NCI-H460 (cell line): ENCODE measurements around the gene FBXW4. TPM values are rescaled to one million over a fixed set of nuclear protein-coding genes. Genes with fewer than 3 reads are reported as not detected.
"Not testable (repeated sequence)": the region's sequence is repeated elsewhere in the genome, so short reads cannot be mapped to it uniquely, and the experiment has no call there.

Experiments used
- DNase-seq: peaks from one replicate; pipeline ENCODE4 v3.0.0-alpha.2; 2016; ENCODE audit warnings: low read depth; ENCODE audit errors: extremely low read depth
- total RNA-seq: library from RNA; depleted of rRNA; stranded (reverse); fragments of >200 nt; shearing (Covaris generic); gene quantifications from 2 replicates; pipeline ENCODE4 v1.2.3, GENCODE V29; 2014

FBXW4 gene
- total RNA-seq, 1 experiment from 2014 or later: 23.7 TPM

DNA sequence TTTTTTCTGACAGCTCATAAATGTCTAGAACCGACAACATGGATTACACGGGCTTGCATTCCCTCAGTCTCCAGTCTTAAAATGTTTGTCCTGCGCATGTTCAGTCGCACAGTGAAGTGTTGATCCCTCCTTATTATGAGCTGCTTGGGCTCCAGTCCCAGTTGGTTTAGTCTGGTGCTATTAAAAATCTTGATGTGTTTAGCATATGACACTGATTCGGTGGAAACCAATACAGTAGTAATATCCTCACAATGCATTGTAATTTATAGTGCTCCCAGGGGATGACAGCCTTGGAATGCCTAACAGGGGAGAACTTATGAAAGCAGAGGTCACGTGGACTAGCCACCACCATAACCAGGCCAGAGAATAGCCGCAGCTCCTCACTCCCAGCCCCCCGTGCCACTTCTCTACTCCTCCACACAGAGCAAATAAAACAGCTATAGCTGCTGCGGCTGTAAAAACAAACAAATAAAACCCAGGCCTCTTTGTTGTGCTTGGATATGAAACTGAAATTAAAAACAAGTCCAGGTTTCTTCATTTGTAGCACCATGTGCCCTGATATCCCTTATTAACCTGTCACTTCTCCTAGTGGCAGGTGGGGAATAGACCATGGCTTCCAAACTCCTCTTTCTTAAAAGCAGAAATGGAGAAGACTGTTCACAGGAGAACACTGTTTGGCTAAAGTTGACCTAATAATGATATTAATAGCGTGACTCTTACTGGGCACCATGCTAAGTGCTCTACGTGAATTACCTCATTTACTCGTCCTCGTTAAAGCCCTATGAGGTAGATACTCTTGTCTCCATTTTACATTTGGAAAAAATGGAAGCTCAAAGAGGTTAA is 99.2 kb downstream of the FBXW4 start:
- no peak for DNase-seq

DNA sequence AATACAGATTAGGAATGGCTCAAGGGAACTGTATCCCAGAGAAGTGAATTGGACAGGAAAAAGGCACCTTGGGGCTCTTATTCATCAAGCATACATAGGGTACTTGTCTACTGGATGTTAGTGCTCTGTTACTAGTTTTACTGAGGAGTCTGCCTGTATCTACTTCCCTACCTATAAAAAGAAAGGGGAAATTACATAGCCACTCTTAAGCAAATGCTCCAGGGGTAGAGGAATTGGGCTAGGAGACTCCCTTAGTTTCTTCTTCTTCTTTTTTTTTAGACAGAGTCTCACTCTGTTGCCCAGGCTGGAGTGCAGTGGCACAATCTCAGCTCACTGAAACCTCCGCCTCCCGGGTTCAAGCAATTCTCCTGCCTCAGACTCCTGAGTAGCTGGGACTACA is 101.6 kb downstream of the FBXW4 start:
- not testable (repeated sequence) for DNase-seq

DNA sequence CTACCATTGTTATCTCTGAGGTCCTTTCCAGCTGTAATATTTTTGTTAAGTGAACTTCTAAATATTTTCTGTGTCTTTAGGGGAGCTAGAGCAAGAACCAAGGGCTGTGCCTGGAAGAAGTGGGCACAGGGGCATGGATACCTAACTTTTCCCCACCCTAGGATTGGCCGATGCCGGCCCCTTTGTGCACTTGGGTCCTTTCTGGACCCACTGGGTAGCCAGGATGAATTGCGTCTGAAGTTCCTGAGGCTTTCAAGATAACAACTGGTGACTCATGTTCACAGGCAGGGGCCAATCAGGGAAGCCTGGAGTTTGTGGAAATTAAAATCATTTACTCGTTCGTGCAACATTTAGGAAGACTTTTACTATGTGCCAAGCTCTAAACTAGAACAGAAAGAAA is 106.1 kb downstream of the FBXW4 start:
- DNase-seq: no peak

DNA sequence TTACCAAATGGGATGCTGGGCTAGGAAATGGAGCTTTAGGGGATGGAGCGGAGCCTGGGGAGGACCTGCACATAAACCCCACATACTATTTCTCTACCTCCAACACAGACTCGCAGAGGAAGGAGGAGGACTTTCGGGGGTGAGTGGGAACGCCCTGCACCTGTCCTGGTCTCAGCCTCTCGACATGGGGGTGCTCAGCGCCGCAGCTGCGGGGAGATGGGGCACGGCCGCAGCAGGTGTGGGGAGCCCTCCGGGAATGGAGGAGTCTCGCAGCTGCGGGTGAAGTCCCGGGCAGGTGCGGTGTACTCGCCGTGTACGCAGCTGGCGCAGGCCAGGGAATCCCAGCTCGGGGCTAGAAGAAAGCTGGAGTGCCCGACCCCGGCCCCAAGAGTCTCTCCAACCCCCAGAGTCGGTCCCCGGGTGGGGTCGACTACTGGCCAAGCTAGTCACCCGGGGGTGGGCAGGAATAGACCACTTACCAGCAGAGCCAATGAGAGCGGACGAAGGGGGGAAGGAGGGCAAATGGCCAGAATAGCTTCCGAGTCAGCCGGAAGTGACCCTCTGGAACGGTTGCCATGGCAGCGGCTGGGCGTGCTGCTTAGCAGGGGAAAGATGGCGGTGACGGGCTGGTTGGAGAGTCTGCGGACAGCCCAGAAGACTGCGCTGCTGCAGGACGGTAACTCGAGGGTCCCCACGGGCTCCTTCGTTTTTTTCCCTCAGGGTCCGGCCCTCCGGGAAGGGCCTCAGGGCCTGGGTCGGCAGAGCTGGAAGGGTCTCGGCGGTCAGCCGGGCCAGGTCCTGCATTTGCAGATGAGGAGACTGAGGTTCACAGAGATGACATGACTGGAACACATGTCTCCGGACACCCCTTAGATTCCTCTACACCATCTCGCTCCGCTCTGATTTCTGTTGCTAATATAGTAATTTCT is 107.0 kb downstream of the FBXW4 start, which contains the start of the genes DPCD and POLL:
Gene DPCD (plus strand): TSS at position 597 of the 929 bp plus-strand sequence. CDS start 16 bp downstream, at position 613.
Gene POLL (minus strand): TSS at position 533 of the 929 bp plus-strand sequence. CDS start 897 bp downstream, outside the sequence.
- peak; percentile 94 for DNase-seq

DNA sequence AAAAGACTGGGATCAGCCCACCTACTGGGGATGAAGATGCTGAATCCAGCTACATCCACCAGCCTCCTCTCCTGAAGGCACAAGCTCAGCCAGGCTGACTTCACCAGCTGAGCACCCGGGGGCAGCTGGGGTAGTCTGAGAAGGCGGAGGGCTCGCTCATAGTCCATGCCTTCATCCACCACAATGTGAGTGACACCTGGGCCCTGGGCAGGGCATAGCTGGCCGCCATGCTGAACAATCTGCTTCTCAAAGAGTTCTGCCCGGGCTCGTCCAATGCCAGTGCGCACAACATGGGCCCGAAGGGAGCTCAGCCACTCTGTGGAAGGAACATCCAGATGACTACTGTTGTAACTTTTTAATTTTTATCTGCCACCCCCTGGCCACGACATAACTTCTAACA is 109.1 kb downstream of the FBXW4 start:
- DNase-seq: no peak

DNA sequence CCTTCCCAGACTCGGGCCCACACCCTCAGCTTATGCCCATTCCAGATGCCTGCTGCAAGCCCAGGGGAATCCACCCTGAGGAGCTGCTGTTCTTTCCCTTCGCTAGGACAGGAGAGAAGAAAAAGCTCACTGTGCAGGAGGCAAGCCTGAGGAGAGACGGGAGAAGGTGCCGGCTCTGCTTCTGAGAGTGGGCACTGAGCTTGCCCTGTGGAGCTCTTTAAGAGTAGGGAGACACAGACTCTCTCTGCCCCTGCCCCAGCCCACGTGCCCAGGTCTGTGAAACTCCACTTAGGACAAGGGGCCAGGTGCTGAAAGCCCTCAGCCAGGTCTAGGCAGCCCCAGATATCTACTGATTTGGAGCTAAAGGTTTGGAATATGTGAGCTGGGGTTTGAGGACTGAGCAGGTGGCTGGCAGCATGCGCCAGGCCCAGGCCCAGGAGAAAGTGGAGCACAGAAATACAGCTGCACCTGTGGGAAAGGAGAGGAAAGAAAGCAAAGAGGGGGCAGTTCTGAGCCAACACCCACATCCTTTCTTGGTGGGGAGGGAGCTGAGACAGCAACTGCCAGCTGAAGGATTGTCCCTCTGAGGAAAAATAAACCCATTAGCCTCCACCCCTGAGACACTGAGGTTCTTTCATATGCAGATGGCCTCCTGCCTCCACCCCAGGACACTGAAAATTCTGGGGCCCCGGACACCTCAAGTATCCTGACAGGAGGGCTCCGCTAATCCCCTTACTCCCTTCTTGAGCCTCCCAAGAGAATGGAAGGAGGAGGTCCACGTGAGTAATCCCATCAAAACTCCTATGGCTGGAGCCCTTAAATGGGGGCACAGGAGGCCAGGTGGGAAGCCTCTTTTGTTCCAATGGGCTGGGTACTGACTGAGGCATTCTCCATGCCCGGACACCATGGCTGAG is 114.2 kb downstream of the FBXW4 start:
- DNase-seq: no peak

DNA sequence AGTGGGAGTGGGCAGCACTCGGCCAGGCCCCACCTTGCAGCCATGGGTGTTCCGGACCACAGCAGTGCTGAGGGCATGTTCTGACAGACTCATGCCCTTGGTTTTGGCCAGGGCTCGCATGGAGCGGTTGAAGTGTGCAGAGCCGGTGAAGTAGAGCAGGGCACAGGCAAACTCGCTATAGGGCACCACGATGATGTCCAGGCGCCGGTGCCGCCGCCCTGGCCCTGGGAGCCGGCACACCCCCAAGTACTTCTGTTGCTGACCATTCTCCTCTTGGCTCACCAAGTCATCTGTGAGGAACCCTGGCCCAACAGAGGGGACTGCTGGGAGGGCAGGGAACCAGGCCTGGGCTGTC is 115.5 kb downstream of the FBXW4 start:
- DNase-seq: no peak

DNA sequence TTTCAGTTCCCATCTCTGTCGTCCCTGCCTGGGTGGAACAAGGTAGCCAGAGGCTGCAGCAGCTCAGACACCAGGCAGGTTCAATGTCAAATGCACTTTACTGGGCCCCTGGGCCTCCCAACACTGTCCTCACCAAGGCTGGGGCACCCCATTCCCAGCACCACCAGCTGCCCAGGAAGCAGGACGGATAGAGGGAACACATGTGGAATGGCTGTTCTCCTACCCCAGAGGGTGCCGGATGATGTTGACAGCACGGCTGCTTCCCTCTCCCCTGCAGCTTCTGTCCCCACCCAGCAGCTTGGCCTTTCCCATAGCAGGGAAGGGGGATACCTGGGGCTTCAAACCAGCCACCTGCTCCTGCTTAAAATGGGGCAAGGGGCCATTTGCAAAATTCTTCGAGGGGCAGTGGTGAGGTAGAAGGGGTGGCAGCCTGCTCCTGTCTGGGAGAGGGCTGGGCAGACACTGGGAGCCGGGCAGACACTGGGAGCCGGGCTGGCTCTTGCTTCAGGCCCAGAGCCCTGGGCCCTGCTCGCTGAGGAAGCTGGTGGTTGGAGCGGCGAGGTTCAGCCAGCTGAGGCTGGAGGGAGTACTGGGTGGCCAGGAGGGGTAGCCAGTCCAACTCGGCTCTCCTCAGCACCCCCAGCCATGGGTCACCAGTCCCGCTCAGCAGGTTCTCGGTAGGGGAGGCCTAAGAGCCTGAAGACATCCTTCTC is 116.0 kb downstream of the FBXW4 start:
- DNase-seq: no peak

DNA sequence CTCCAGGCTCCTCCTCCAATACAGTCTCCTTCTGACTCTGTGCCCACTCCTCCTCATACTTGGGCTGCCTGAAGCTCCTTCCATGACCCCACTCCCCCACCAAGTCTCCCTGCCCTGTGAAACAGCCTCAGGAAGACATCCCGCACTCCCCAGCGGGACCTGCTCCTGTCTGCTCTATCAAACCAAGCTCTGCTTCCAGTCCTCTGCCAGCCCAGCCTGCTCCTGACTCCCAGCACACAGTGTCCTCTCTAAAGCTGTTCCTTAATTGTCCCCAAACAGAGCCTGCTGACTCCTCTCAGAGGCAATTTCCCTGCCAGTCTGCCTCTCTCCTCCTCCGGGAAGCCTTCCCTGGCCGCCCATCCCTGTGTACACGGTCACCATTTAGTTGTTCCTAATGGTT is 116.8 kb downstream of the FBXW4 start:
- DNase-seq: no peak

DNA sequence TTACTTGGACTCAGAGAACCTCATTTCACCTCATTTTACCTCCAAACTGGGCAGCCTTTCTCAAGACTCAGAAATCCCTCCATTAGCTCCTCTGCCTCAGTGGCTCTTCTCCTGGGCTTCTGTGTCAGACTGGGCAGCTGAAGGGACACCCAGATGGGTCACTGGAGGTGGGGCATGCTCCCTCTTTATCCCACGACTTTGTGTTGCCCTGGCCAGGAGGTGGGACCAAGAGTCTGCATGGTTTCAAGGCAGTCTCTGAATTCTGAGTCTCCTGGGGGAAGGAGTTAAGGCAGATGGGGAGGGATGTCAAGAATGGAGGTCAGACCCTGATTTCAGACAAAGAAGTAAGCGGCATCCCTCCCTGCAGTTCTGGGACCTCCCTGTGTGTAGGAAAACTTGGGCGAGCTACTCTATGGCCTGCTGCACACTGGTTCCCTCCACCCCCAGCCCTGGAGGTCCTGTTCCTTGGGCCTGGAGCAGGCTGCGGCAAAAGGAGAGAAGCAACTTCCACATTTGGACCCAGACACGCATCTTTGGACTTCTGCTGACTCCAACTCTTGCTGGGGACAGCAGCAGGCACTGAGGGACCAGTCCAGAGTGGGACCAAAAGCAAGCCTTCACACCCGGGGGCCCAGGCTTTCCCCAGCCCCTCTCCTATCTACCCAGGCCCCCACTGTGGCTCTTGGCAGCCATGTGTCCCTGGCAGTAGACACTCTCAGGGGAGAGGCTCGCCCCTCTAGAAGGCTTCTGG is 117.7 kb downstream of the FBXW4 start:
- DNase-seq: no peak

DNA sequence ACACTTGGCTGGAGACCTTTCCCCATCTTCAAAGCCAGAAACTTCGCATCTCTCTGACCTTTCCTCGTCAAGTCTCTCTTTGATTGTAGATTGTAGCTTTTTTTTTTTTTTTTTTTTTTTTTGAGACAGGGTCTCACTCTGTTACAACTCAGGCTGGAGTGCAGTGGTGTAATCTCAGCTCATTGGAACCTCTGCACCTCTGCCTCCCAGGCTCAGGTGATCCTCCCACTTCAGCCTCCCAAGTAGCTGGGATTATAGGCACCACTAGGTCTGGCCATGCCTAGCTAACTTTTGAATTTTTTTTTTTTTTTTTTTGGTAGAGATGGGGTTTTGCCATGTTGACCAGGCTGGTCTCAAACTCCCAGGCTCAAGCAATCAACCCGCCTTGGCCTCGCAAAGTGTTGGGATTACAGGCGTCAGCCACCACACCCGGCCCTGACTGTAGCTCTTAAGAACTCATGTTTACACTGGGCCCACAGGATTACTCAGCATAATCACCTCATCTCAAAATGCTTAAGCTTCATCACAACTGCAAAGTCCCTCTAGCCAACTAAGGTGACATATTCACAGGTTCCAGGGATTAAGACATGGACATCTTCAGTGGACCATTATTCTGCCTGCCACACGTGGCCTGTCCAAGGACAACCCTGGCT is 118.6 kb downstream of the FBXW4 start:
- DNase-seq: peak; percentile 33

DNA sequence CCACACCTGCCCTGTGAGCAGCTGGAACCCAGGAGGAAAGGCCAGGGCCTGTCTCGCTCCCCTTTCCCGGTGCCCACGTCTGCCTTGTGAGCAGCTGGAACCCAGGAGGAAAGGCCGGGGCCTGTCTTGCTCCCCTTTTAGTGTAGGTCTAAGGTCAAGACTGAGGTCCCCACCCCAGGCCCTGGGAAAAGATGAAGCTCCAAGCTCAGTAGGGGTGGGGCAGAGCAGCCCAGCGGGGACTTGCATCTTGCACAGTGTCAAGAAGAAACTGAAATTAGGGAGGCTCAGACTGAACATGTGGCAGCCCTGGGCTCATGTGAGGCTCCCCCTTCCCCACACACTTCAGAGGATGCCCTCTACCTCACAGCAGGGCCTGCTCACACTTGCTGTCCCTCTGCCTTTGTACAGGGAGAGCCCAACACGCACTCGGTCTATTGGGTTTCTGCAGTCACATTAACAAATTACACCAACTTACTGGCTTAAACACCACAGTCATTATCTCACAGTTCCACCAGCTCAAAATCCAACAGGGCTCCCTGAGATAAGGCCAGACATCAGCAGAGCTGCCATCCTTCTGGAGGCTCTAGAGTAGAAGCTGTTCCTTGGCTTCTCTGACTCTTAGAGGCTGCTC is 119.3 kb downstream of the FBXW4 start:
- no peak for DNase-seq

DNA sequence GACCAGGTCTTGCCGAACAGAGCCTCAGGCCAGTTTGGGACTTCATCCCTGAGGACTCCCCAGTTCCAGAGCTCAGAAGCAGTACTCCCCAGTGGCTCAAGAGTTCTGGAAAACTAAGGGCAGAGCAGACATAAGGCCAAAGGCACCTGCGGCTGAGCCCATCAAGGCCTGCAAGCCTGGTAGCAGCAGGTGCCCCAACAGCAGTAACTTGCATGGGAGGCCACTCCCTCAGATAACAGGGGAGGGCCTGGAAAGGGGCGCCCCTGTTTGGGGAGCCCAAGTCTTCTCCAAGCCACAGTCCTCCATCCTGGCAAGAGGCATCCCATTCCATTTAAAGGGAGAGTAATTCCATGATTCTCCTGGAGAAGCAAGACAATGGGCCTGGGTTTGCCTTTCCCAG is 119.9 kb downstream of the FBXW4 start:
- DNase-seq: no peak

DNA sequence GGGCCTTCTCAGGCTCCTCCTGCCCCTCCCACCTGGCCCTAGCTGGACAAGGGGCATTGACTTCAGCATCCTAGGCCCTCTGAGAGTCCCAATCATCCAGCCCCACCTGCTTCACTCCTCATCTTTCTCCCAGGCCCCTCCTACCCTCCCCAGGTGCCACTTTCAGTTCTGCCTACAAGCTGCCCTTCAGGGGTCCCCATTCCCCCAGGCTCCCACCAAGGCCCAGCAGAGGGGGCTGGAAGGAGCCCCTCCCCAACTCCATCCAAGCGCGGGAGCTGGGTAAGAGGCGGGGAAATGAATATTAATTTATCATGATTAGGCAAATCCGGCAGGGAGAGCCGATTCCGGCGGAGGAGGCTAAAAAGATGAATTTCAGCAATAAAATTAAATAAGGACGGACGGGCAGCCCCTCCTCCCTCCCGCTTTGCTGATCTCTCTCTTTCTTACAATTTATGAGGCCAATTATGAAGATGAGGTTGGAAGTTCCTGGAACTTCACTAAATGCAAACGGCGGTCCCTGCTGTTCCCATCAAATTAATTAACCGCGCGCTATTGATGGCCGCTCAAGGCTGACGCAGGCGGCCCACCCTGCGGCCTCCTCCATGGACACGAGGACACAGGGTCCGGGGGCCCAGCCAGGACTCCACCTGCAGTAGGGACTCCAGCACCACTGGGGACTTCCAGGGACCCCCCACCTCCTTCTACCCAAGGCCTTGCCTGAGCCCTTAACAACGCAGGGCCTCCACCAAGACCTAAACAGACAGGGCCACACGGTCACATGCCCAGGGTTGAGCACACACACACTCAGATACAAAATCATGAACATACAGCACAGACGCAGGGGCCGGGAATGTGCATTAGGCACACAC is 120.9 kb downstream of the FBXW4 start:
- DNase-seq: no peak

DNA sequence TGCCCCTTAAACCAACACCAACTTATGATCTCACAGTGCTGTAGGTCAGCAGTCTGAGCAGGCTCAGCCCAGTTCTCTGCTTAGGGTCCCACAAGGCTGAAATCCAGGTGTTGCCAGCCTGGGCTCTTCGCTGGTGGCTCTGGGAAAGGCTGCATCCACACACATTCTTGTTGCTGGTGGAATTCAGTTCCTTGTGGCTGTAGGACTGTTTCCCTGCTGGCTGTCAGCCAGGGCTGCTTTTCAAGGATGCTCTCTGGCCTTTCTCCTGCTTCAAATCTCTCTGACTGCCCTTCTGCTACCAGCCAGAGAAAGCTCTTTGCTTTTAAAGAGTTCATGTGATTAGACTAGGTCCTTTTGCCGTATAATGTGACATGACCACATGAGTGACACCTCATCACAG is 122.2 kb downstream of the FBXW4 start:
- DNase-seq: no peak

DNA sequence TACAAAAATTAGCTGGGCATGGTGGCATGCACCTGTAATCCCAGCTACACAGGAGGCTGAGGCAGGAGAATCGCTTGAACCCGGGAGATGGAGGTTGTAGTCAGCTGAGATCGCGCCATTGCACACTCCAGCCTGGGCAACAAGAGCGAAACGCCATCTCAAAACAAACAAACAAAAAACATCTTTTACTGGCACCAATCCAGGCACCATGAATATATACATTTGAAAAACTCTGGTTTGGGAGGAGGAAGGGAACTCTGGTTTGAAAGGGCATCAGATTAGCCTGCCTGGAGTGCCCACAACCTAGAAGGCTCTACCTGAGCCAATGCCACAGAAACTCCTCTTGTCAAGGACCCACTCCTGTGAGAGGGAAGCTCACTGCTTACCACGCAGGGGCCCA is 122.8 kb downstream of the FBXW4 start:
- DNase-seq: no peak

DNA sequence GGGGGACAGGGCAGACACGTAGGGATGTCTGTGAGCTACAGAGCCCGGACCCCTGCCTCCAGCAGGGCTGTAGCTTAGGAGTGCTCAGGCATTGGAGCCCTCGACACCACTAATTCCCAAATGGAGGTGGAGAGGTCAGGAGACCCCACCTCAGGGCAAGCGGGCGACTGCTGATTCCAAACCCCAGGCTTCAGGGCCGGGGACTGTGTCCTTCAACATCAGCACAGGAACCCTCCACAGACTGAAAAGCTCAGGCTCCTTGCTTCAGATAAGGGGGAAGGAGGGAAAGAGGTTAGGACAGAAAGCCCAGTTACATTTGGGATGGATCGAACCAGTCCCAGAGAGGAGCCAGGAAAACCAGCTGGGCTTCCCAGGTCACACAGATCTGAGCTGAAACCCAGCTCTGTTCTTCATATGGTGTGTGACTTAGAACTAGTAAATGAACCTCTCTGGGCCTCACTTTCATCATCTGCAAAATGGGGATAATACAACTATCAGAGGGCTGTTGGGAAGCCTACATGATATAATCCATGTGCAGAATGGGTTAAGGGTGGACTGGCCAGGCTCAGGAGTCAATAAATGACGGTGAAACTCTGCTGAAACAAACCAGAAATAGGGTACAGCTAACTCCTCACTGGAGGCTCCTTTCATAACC is 123.6 kb downstream of the FBXW4 start:
- no peak for DNase-seq
